ENCODE measurements around the gene SSBP4.

DNA sequence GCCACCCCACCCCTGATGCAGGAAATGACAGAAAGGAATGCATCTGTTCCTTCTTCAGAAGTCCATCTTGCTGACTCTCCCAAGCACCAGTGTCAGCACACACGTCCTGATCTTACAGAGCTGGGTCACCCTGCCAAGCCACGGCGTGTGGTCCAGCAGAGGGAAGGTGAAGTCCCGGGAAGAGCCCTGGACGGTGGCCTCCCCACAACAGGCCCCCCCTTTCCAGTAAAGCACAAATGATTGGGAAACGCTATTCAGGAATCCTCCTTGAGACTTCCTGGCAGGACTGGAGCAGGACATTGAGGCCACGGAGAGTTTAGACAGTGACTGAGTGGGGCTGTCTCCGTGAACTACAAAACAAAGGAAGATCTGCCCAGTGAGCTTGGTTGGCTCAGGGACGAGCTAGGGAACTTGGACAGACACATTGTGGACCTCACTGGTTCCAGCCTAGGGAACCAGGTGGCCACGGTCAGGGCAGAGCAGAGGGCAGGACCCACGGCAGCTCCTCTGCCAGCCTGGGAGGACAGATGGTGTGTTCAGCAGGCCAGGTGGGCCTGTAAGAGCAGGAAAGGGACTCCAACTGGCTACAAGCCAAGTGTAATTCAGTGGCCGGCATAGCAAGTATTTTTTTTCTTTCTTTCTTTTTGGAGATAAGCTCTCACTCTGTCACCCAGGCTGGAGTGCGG lies 61.0 kb downstream of the SSBP4 start:
- TF ChIP-seq, protein P1, sequence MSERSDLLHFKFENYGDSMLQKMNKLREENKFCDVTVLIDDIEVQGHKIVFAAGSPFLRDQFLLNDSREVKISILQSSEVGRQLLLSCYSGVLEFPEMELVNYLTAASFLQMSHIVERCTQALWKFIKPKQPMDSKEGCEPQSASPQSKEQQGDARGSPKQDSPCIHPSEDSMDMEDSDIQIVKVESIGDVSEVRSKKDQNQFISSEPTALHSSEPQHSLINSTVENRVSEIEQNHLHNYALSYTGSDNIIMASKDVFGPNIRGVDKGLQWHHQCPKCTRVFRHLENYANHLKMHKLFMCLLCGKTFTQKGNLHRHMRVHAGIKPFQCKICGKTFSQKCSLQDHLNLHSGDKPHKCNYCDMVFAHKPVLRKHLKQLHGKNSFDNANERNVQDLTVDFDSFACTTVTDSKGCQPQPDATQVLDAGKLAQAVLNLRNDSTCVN (CRISPR knock-in tag; IDR thresholded peaks at IDR 0.05) = no peak
- TF ChIP-seq, protein P2, sequence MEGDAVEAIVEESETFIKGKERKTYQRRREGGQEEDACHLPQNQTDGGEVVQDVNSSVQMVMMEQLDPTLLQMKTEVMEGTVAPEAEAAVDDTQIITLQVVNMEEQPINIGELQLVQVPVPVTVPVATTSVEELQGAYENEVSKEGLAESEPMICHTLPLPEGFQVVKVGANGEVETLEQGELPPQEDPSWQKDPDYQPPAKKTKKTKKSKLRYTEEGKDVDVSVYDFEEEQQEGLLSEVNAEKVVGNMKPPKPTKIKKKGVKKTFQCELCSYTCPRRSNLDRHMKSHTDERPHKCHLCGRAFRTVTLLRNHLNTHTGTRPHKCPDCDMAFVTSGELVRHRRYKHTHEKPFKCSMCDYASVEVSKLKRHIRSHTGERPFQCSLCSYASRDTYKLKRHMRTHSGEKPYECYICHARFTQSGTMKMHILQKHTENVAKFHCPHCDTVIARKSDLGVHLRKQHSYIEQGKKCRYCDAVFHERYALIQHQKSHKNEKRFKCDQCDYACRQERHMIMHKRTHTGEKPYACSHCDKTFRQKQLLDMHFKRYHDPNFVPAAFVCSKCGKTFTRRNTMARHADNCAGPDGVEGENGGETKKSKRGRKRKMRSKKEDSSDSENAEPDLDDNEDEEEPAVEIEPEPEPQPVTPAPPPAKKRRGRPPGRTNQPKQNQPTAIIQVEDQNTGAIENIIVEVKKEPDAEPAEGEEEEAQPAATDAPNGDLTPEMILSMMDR (IDR thresholded peaks at IDR 0.05 in 2 of 3, conservative IDR thresholded peaks at IDR 0.05 in 1 of 3; ENCODE audit: insufficient read depth in 2 of 3, low read depth in 1 of 3, low read length in 3 of 3) = no peak
- TF ChIP-seq MYC (IDR thresholded peaks at IDR 0.05; ENCODE audit: low read depth, low read length) (no peak), MYC (CRISPR knock-in tag; IDR thresholded peaks at IDR 0.05; ENCODE audit: borderline replicate concordance, low read depth) (no peak), DNMT1 (IDR thresholded peaks at IDR 0.05) (no peak), MEF2D (tag; conservative IDR thresholded peaks at IDR 0.05; ENCODE audit: low read depth) (no peak), CHD2 (IDR thresholded peaks at IDR 0.05; ENCODE audit: low read depth, low read length) (no peak), JUND (IDR thresholded peaks at IDR 0.05; ENCODE audit: borderline replicate concordance, low read depth, low read length) (no peak), JUND (tag; IDR thresholded peaks at IDR 0.05; ENCODE audit: borderline replicate concordance, low read depth, low read length) (no peak), EZH2 (IDR thresholded peaks at IDR 0.05; ENCODE audit: borderline replicate concordance, low read depth, low read length) (no peak), KLF16 (IDR thresholded peaks at IDR 0.05) (no peak), NR2C2 (CRISPR knock-in tag; IDR thresholded peaks at IDR 0.05) (no peak), NR2C2 (tag; IDR thresholded peaks at IDR 0.05) (no peak), CCAR2 (IDR thresholded peaks at IDR 0.05; ENCODE audit: low read depth, low read length) (no peak)
- TF ChIP-seq, protein P3, sequence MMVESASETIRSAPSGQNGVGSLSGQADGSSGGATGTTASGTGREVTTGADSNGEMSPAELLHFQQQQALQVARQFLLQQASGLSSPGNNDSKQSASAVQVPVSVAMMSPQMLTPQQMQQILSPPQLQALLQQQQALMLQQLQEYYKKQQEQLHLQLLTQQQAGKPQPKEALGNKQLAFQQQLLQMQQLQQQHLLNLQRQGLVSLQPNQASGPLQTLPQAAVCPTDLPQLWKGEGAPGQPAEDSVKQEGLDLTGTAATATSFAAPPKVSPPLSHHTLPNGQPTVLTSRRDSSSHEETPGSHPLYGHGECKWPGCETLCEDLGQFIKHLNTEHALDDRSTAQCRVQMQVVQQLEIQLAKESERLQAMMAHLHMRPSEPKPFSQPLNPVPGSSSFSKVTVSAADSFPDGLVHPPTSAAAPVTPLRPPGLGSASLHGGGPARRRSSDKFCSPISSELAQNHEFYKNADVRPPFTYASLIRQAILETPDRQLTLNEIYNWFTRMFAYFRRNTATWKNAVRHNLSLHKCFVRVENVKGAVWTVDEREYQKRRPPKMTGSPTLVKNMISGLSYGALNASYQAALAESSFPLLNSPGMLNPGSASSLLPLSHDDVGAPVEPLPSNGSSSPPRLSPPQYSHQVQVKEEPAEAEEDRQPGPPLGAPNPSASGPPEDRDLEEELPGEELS (CRISPR knock-in tag; IDR thresholded peaks at IDR 0.05; ENCODE audit: borderline replicate concordance) = no peak
- TF ChIP-seq, protein P4, sequence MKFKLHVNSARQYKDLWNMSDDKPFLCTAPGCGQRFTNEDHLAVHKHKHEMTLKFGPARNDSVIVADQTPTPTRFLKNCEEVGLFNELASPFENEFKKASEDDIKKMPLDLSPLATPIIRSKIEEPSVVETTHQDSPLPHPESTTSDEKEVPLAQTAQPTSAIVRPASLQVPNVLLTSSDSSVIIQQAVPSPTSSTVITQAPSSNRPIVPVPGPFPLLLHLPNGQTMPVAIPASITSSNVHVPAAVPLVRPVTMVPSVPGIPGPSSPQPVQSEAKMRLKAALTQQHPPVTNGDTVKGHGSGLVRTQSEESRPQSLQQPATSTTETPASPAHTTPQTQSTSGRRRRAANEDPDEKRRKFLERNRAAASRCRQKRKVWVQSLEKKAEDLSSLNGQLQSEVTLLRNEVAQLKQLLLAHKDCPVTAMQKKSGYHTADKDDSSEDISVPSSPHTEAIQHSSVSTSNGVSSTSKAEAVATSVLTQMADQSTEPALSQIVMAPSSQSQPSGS (CRISPR knock-in tag; IDR thresholded peaks at IDR 0.05) = no peak

Data from K562 (cell line).